Kidney (tissue), 14 donors: Measurements from ENCODE around the gene EPDR1. TPM values are rescaled to one million over a fixed set of nuclear protein-coding genes. Genes with fewer than 3 reads are reported as not detected.

Experiments used
- DNase-seq, 5 donors: peaks; one replicate each; pipeline ENCODE4 v3.0.0-alpha.2; 2013 to 2020
- FAIRE-seq: peaks from 2 replicates; lab custom pipeline; 2012; peaks lifted over from hg19 to GRCh38; lab: Jason Lieb, UNC
- H3K27ac ChIP-seq, 2 donors: one replicate each; pipeline ENCODE4 v1.7.0; 2013; ENCODE audit warnings: low read depth in 2 of 2, low read length in 2 of 2, inconsistent platforms in 1 of 2
- H3K27me3 ChIP-seq: one replicate; pipeline ENCODE4 v1.7.1; 2013; ENCODE audit warnings: low read length, inconsistent platforms; ENCODE audit not compliant: control insufficient read depth, insufficient read depth
- H3K36me3 ChIP-seq, 3 donors: one replicate each; pipeline versions ENCODE4 v1.7.0 to v1.7.1; 2013; ENCODE audit warnings: low read length in 3 of 3, control low read depth in 1 of 3, inconsistent platforms in 1 of 3; ENCODE audit not compliant: insufficient read depth in 3 of 3, control insufficient read depth in 2 of 3
- H3K4me1 ChIP-seq, 3 donors: one replicate each; pipeline versions ENCODE4 v1.7.0 to v1.7.1; 2013; ENCODE audit warnings: low read length in 3 of 3, inconsistent platforms in 1 of 3, low read depth in 1 of 3; ENCODE audit not compliant: control insufficient read depth in 2 of 3, insufficient read depth in 2 of 3
- H3K4me3 ChIP-seq, 3 donors: one replicate each; pipeline versions ENCODE4 v1.7.0 to v1.8.1; 2013; ENCODE audit warnings: low read length in 3 of 3, control low read depth in 1 of 3, inconsistent platforms in 1 of 3
- H3K9ac ChIP-seq, 3 donors: one replicate each; pipeline versions ENCODE4 v1.7.0 to v1.7.1; 2013; ENCODE audit warnings: low read length in 3 of 3, control low read depth in 1 of 3, inconsistent platforms in 1 of 3
- H3K9me3 ChIP-seq, 3 donors: one replicate each; pipeline versions ENCODE4 v1.7.0 to v1.7.1; 2013; ENCODE audit warnings: low read length in 3 of 3, control low read depth in 1 of 3, inconsistent platforms in 1 of 3; ENCODE audit not compliant: control insufficient read depth in 2 of 3, insufficient read depth in 1 of 3
- intact Hi-C: fragments of 100-400 bp; cut with DNase I; formaldehyde crosslinking; loops from one replicate; pipeline ENCODE4 v1.11.1; 2022
- polyA plus RNA-seq: library from polyadenylated mRNA; stranded (reverse); fragments of 350-450 nt; fragmentation: Illumina TruSeq; extraction: RNeasy Lipid Tissue Mini Kit (QIAGEN cat#74804); gene quantifications from one replicate; pipeline ENCODE4 v1.2.3, GENCODE V29; 2014; ENCODE audit warnings: low read depth, low replicate concordance; ENCODE audit not compliant: insufficient read depth
- total RNA-seq: library from RNA; stranded (reverse); fragmentation: NEBNext Ultra II Directional; extraction: Animal tissue kit (Norgen Biotek cat#: 25700); gene quantifications from one replicate; pipeline ENCODE4 v1.2.1, GENCODE V29; 2021
- TF ChIP-seq, protein P1 (sequence below): IDR thresholded peaks from 3 replicates; pipeline ENCODE4 v1.5.1; 2012; ENCODE audit warnings: mild to moderate bottlenecking, moderate library complexity, borderline replicate concordance; ENCODE audit not compliant: insufficient read depth; ENCODE audit errors: extremely low read depth
- donor health status: control.
- donor health status: control.
- donor health status: control.
- donor health status: control.
- donor health status: control.
- donor health status: DM: yes; HTN: yes; CAD: no.
- donor health status: Normal renal cell carcinoma (clear cell type).

The EPDR1 gene
- total and polyA plus RNA-seq, 2 donors from 2014 or later: 17.0 to 25.2 TPM

- FAIRE-seq (no peak), DNase-seq (no peak)
- no peak overlapping the region for H3K9ac ChIP-seq
- H3K27me3 ChIP-seq: no peaks in the 10 kb centered on the region
- H3K36me3 ChIP-seq: no peaks in the 10 kb centered on the region
- H3K27ac ChIP-seq: no peak overlapping the region
- no peaks in the 10 kb centered on the region for H3K9me3 ChIP-seq
- TF ChIP-seq, protein P1, sequence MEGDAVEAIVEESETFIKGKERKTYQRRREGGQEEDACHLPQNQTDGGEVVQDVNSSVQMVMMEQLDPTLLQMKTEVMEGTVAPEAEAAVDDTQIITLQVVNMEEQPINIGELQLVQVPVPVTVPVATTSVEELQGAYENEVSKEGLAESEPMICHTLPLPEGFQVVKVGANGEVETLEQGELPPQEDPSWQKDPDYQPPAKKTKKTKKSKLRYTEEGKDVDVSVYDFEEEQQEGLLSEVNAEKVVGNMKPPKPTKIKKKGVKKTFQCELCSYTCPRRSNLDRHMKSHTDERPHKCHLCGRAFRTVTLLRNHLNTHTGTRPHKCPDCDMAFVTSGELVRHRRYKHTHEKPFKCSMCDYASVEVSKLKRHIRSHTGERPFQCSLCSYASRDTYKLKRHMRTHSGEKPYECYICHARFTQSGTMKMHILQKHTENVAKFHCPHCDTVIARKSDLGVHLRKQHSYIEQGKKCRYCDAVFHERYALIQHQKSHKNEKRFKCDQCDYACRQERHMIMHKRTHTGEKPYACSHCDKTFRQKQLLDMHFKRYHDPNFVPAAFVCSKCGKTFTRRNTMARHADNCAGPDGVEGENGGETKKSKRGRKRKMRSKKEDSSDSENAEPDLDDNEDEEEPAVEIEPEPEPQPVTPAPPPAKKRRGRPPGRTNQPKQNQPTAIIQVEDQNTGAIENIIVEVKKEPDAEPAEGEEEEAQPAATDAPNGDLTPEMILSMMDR: no peak
- intact Hi-C loops: no loop called here
- no peaks in the 10 kb centered on the region for H3K4me1 ChIP-seq
- H3K4me3 ChIP-seq: no peak overlapping the region
These were observed 25.8 kb upstream of the EPDR1 start for GRCh38 chr7:37894671-37895070.

- intact Hi-C loops: loop anchor here (10.0 kb wide), 1 partner anchor 215 kb away; no protein-coding TSS in a partner anchor
- peak in 2 of 5 donors; percentile 50 to 67 for DNase-seq
- TF ChIP-seq, protein P1: no peak
- H3K27ac ChIP-seq: no peak overlapping the region
- H3K9ac ChIP-seq: no peak overlapping the region
- FAIRE-seq: peak; percentile 87
- no peaks in the 10 kb centered on the region for H3K9me3 ChIP-seq
- peaks cover 2 to 12% (median 4%) of the 10 kb centered on the region in 3 donors for H3K4me1 ChIP-seq
- H3K27me3 ChIP-seq: no peaks in the 10 kb centered on the region
- no peak overlapping the region for H3K4me3 ChIP-seq
- H3K36me3 ChIP-seq: no peaks in the 10 kb centered on the region
These were observed 20.7 kb upstream of the EPDR1 start for GRCh38 chr7:37899712-37900247.

GRCh38 chr7:37901236-37901827, 19.1 kb upstream of the EPDR1 start:
- peak overlapping the region in 1 of 3 donors; percentile 5 for H3K4me3 ChIP-seq
- peaks cover 2 to 12% (median 4%) of the 10 kb centered on the region in 3 donors for H3K4me1 ChIP-seq
- no peak overlapping the region for H3K9ac ChIP-seq
- H3K9me3 ChIP-seq: no peaks in the 10 kb centered on the region
- intact Hi-C loops: loop anchor here (10.0 kb wide), 1 partner anchor 213 kb away; no protein-coding TSS in a partner anchor
- H3K27ac ChIP-seq: peak overlapping the region in 1 of 2 donors; percentile 35
- H3K27me3 ChIP-seq: no peaks in the 10 kb centered on the region
- DNase-seq (peak in 2 of 5 donors; percentile 63 to 76), FAIRE-seq (peak; percentile 78)
- H3K36me3 ChIP-seq: no peaks in the 10 kb centered on the region
- TF ChIP-seq, protein P1: peak; percentile 54
